ENCODE measurements around the gene SPATS1. TPM values are rescaled to one million over a fixed set of nuclear protein-coding genes. Genes with fewer than 3 reads are reported as not detected.

SPATS1 gene
- total and polyA plus RNA-seq, 7 donors: not detected

GRCh38 chr6:44297063-44298038 lies 45.1 kb upstream of the SPATS1 start:
- peaks cover 0 to 39% (median 12%) of the 10 kb centered on the region in 3 donors for H3K27me3 ChIP-seq (ENCODE audit: insufficient read depth in 3 of 3, low read length in 2 of 3)
- TF ChIP-seq CTCF (IDR thresholded peaks at IDR 0.05): no peak
- peak overlapping the region; percentile 70 for H3K4me3 ChIP-seq
- intact Hi-C loops (cut with DNase I): no loop called here
- H3K27ac ChIP-seq: no peak overlapping the region
- H3K9me3 ChIP-seq: no peaks in the 10 kb centered on the region
- H3K36me3 ChIP-seq (ENCODE audit: insufficient read depth in 1 of 2, low read depth in 1 of 2): peaks cover 0 to 22% of the 10 kb centered on the region in 2 donors
- WGBS, 3 donors: 1% methylated on average over 68 to 86 of the region's 86 CpGs
- DNase-seq (peak; percentile 57 to 66), ATAC-seq (peak; percentile 75 to 87 (median 80))
- peaks cover 10% of the 10 kb centered on the region for H3K4me1 ChIP-seq

GRCh38 chr6:44298055-44298803 lies 44.2 kb upstream of the SPATS1 start:
- peak in 2 of 4 donors; percentile 29 to 33 for ATAC-seq
- Histone ChIP-seq H3K27me3 (ENCODE audit: insufficient read depth in 3 of 3, low read length in 2 of 3) (peaks cover 0 to 30% (median 12%) of the 10 kb centered on the region in 3 donors), H3K36me3 (ENCODE audit: insufficient read depth in 1 of 2, low read depth in 1 of 2) (peaks cover 0 to 30% of the 10 kb centered on the region in 2 donors), H3K27ac (no peak overlapping the region), H3K4me3 (peak overlapping the region; percentile 70), H3K9me3 (no peaks in the 10 kb centered on the region), H3K4me1 (peaks cover 10% of the 10 kb centered on the region)
- DNase-seq: no peak
- 27 to 28% (median 27%) methylated on average over 20 of the region's 20 CpGs for WGBS, 3 donors
- no peak for TF ChIP-seq CTCF (IDR thresholded peaks at IDR 0.05)
- intact Hi-C loops (cut with DNase I): no loop called here

GRCh38 chr6:44298864-44299263 lies 43.6 kb upstream of the SPATS1 start:
- Histone ChIP-seq H3K9me3 (no peaks in the 10 kb centered on the region), H3K4me1 (peaks cover 10% of the 10 kb centered on the region), H3K27me3 (ENCODE audit: insufficient read depth in 3 of 3, low read length in 2 of 3) (peaks cover 0 to 24% (median 12%) of the 10 kb centered on the region in 3 donors), H3K36me3 (ENCODE audit: insufficient read depth in 1 of 2, low read depth in 1 of 2) (peaks cover 0 to 37% of the 10 kb centered on the region in 2 donors), H3K27ac (no peak overlapping the region), H3K4me3 (no peak overlapping the region)
- intact Hi-C loops (cut with DNase I): no loop called here
- 76 to 79% (median 78%) methylated on average over 3 of the region's 3 CpGs for WGBS, 3 donors
- DNase-seq (no peak), ATAC-seq (no peak)
- TF ChIP-seq CTCF (IDR thresholded peaks at IDR 0.05): no peak

GRCh38 chr6:44300292-44300823 lies 42.1 kb upstream of the SPATS1 start:
- DNase-seq (peak in 1 of 2 donors; percentile 39), ATAC-seq (no peak)
- intact Hi-C loops (cut with DNase I): no loop called here
- 82 to 89% (median 87%) methylated on average over 7 of the region's 7 CpGs for WGBS, 3 donors
- Histone ChIP-seq H3K4me1 (peaks cover 10% of the 10 kb centered on the region), H3K27ac (no peak overlapping the region), H3K27me3 (ENCODE audit: insufficient read depth in 3 of 3, low read length in 2 of 3) (peaks cover 0 to 21% (median 12%) of the 10 kb centered on the region in 3 donors), H3K4me3 (no peak overlapping the region), H3K9me3 (no peaks in the 10 kb centered on the region), H3K36me3 (ENCODE audit: insufficient read depth in 1 of 2, low read depth in 1 of 2) (peaks cover 3 to 52% of the 10 kb centered on the region in 2 donors)
- TF ChIP-seq CTCF (IDR thresholded peaks at IDR 0.05): no peak
